Activated CD4-positive, alpha-beta T cell treated with anti-CD3 and anti-CD28 coated beads, Interleukin-2, Interleukin-4, amounts not matched to agents 100 ng/mL and 50 ng/mL, durations not matched to agents 16 hours and 8 hours (primary cell): ENCODE data around the gene CHST13.

Source experiments
- DNase-seq: peaks from one replicate; pipeline ENCODE4 v3.0.0-alpha.2; 2020; ENCODE audit warnings: low spot score

The CHST13 gene

DNA sequence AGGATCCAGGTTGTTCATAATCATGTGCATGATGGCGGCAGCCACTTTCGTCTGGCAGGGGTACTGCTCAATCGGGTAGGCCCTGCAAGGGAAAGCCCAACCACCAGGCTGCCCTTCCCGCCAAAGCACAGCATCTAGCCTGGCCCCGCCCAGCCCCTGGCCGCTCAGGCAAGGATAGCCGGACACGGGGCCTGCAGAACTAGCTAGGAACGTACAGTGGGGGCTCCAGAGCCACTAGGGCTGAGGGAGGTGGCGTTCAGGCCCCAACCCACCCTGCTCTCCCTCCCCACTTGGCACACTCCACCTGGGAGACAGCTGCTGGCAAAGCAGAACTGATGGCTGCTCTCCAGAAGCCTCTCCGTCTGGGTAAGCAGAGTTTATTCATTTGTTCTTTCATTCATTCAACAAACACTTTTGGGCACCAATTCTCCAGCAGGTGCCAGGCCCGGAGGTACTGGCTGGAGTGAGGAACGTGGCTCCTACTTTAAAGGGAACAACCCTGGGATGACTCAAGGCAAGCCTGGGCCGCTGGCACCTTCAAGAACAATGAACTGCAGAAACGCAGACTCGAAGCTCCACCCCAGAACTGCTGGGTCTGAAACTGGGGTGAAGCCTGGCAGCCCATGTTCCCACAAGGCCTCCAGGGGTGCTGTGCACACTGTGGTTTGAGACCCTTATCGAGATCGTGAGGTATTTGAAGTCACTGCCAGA, 14.2 kb upstream of the CHST13 start:
- no peak for DNase-seq

DNA sequence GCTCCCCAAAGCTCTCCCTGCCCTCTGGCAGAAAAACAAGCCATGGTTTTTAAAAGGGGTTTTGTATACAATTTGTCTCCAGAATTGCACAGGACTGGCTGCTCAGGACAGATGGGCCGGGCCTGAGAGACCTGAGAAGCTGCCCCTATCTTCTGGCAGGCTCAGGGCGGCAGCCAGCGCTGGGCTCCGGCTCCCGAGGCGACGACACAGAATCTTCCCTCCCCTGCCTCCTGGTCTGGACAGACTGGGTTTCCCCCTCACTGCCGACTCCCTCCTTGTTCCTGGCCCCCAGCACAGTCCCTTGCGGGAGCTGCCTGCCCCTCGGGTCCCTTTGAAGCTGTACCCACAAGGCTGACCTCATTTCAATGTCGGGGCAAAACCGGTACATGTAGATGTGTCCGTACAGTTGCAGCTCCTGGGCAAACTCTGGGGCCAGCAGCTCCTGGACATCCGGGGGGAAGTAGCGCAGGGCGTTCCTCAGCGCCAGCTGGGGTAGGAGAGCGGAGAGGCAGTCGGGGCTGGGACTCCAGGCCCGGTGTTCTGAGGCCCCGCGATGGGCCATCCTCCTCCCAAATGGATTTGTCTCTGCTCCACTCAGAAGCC, 13.5 kb upstream of the CHST13 start:
- DNase-seq = no peak

DNA sequence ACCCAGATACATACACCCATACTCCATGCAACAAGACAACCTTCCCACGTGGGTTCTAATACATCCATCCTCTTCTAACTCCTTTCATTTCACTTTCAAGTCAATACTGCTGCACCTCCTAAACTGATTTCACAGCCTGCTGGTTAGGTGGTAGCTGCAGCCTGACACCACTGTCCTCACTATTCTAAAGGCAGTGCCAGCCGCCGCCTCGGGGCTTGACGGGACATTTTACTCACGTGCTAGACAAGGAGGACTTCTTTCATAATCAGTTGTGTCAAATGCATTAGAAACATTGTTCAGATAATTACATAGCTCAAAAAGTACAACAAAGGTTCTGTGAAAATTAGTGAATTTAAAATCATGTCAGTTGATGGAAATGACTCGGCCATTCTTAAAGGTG, 12.7 kb upstream of the CHST13 start:
- DNase-seq = no peak

DNA sequence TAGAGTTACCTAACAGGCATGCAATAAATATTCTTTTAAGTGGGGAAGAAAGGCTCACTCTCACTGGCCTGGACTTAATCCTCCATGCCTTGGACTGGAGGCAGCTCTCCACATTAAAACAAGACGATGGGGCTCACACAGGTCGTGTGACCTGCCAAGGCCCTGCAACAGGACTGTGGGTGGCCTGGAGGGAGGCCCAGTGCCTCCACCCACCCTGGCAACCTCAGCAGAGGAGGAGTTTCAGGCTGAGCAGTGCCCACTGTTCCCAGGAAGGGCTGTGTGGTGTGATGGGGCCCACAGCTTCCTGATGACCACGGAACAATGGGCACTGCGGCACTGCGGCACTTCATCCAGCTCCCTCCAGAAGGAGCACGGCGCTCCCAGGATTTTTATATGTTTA, 11.9 kb upstream of the CHST13 start:
- DNase-seq = no peak

DNA sequence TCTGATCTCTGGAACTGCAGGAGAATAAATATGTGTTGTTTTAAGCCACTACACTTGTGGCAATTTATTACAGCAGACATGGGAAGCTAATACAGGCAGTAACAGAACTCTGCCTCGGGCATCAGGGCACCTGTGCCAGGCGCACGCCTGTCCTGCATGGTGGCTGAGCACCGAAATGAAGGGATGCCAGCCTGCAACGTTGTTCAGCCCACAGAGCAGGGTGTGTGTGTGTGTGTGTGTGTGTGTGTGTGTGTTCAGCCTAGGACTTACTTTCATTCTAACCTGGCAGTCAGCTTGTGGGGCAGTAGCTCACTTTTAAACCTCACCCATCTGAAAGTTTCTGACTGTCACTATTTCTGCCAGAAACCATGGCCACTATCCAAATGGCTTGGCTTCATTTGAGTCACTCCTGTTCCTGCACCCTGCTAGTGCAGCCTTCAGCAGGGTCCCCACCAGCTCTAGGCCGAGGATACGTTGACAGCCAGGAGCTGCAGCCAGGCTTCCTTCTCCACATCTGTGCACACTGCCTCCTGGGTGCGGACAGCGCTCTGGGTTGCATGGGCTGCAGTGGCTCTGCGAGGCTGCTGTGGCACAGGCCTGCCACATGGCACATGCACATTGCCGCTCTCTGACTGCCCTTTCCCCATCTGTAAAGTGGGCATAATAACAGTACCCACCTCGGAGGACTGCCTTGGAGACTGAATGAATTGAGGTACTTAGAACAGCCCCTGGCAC, 10.9 kb upstream of the CHST13 start:
- DNase-seq = no peak

DNA sequence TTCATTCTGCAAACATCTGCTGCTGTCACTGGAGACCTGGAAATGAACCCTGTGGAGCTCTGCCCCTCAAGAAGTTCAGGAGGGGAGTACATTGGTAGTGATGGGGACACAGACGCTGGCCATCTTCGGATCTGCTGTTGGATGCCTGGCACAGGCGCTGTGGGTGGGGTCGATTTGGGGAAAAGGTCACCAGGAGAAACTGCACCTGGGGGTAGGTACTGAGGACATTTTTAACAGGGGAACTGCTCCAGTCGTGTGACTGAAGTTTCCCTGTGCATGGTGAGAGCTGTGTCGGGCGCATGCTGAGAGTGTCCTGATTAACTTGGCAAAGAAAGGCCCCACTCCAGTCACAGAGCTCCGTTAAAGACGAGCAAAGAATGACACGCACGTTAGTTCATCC, 9.8 kb upstream of the CHST13 start:
- no peak for DNase-seq

DNA sequence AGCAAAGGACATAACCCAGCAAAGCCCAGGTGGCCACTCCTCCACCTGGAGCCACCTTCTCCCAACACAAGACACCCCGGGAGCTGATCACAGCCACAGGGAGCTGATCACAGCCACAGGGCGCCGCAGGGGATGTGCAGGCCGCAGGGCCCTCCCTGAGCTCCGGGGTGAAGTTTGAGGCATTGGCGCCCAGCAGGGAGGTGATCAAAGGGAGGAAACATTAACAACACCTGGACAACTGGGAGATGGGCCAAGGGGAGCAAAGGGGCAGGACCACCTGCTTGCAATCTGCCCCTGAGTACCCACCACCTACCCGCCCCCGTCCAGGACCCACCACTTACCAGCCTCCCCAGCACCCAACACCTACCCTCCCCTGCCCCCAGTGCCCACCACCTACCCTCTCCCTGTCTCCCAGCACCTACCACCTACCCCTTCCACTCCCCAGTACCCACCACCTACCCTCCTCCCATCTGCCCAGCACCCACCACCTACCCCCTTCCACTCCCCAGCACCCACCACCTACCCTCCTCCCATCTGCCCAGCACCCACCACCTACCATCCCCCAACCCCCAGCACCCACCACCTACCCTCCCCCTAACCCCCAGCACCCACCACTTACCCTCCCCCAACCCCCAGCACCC, 8.8 kb upstream of the CHST13 start:
- DNase-seq = no peak

DNA sequence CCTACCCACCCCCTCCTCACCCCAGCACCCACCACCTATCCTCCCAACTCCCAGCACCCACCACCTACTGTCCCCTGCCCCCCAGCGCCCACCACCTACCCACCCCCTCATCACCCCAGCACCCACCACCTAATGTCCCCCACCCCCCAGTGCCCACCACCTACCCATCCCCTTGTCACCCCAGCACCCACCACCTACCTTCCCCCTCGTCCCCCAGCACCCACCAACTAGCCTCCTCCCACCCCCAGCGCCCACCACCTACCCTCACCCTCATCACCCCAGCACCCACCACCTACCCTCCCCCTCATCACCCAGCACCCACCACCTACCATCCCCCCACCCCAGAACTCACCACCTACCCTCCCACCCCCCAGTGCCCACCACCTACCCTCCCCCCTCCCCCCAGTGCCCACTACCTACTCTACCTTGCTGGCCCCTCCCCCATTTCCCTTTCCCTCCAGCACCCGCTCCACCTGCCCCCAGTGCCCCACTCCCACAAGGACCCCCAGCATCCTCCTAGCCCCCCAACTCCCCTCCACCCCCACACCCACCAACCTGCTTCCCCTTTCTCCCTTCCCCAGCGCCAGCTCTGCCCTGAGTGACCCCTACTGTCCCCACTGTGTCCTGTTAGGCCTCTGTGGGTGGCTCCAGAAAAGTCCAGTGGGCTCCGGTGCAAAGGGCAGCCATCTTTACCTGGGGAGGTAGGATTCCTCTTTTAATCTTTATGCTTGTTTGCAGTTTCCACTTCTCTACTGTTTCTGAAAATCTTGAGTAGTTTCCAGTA, 7.6 kb upstream of the CHST13 start:
- DNase-seq = no peak

DNA sequence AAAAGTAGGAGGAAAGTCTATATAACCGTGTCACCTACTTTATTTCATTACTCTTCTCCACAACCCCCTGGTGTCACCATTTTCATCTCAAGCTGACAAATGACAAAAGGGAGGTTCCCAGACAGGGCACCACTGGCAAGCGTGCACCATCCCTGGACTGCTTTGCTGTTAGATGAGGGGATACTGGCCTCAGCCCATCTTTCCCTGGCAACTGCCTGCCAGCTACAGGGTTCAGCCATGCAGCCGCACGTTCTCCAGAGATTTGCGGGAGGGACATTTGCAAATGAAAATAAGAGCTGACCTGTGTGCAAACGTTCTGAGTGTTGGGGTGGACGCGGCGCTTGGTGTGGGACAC, 7.0 kb upstream of the CHST13 start:
- no peak for DNase-seq

DNA sequence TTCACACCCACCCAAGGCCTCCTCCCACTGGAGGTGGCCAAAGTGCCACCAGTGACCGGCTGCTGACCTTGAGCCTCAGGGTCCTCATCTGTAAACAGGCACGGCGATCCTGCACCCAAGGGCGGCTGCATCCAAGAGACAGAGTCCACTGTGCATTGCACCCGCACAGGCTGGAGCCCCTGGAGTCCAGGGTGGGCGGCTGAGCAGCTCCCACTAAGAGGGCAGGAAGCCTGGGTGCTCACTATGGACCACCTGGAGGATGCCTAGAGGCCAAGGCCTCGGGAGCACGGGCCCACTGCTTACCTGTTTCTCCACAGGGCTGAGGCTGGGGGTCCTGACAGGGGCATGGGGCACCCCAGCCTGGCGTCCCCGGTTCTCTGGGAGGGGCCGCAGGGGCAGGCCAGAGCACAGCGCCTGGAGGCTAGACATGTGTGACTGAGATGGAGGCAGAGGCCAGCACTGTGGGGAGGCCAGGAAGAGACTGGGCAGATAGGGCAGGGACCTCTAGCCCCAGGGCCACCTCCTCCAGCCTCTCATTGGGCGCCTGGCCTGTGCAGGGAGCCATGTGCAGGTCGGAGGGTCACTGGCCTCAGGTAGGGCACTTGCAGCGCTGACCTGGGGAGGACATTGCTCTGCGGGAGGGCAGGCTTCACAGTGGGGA, 6.5 kb upstream of the CHST13 start, which contains the start of gene UROC1:
TSS of gene UROC1 (minus strand) at position 483 of the 661 bp plus-strand sequence. CDS start at position 429, 54 bp downstream.
- DNase-seq = no peak

DNA sequence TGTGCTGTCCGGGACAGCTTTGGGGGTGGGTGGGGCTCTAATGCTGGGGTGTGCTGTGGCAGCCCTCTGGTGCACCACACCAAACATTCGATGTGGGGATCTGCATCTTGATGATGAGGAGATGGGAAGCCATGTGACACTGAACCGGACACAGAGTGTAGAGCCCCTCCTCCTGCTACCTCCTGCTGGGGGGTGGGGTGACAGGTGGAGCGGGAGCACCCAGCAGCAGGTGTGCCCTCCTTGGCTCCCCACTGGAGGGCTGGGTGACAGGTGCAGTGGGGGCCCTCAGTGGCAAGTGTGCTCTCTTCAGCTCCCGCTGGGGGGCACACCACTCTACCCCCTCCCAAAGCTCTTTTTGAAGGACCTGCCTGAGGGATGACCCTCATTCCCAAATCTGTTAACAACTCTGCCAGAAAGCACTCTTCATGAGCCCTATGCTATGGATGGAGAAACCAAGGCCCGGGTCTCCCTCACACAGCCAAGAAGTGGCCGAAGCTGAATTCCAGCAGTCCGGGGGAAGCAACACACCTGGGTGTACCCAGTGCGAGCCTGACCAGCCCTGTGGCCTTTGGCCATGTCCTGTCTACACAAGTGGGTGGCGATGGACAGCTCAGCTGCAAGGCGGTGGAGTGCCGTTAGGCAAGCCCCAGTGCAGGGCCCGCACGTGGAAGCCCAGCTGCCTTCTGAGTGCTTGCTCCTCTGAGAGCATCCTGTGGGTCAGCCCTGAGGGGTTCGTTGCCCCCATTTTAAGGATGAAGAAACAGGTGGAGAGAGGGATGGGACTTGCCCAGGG, 5.8 kb upstream of the CHST13 start:
- DNase-seq = no peak

DNA sequence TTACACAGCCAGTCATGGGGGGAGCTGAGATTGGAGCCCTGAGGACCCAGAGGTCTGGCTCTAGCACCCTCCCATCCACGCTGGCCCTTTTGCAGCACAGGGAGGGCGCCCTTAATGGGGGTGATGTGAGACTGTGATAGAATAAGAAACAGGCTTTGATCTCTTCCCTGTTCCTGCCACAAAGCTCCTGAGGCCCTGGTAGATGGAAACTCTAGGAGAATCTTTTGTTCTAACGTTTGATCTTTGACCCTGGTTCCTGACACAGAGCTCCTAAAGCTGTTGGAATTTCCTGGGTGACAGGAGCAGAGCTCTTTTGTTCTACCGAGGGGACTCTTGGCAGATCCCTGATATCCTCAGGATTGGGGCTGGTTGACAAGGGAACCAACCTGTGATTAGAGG, 5.2 kb upstream of the CHST13 start:
- DNase-seq = no peak

DNA sequence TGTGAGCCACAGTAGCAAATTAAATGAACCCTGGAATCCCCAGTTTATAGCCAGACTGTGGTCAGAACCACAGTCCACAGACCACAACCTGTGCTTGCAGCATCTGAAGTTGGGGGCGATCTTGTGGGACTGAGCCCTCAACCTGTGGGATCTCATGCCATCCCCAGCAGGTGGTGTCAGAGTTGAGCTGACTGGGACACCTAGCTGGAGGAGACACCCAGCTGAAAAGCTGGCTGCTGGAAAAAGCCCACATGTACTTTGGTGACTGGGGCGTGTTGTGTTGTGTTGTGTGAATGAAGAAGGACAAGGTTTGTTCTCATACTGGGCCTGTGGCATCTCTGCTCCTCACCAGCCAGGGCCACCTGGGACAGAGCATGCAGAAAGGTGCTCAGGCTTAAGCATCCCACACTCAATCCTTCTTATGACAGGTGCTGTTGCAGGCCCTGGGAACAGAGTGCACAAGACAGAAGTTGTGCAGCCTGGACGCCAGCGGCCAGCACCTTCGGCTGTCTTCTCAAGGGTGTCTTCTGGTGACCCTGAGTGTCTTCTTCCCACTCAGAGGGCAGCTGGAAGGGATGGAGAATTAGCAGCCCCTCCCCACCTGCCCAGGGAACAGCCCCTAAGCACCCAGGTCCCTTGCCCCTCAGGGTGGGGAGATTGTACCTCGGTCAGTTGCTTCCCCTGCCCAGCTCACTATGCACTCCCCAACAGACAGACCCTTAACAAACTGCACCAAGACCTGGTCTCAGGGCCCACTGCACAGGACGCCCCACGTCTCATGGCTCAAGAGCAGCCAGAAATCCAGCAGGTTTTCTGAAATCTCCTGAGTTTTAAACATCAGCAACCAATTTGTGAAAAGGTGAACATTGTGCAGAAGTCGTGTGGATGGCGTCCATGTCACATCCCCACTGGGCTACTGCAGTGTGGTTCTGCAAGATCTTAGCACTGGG, 4.2 kb upstream of the CHST13 start:
- no peak for DNase-seq

DNA sequence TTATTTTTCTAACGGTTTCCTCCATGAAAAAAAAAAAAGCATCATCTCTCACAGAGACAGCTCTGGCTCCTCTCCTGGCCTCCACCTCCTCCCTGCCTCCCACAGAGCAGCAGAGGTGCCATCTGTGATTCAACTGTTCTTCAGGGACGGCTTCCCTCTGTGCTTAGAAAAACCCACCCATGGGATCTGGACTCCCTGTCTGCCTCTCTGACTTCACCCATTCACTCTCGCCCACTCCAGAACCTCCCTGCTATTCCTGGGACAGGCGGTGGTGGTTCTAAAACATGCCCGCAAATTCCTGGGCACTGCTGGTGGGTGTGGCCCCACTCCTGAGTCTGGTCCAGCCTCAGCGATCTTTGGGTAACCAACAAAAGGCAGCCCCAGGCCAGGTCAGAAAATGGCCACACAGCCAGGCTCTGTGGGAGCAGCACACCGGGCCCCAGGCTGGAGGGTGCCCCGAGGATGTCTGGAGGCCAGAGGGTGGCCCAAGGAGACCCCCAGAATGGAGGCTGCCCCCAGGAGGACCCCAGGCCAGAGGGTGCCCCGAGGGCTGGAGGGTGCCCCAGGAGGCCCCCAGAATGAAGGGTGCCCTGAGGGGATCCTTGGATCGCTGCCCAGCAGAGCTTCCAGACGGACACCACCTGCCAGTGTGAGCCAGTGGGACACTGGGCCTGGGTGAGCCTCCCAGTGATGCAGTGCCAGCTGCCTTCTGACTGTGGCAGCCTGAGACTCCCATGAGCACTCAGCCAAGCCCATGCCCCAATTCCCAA, 2.6 kb upstream of the CHST13 start:
- no peak for DNase-seq

DNA sequence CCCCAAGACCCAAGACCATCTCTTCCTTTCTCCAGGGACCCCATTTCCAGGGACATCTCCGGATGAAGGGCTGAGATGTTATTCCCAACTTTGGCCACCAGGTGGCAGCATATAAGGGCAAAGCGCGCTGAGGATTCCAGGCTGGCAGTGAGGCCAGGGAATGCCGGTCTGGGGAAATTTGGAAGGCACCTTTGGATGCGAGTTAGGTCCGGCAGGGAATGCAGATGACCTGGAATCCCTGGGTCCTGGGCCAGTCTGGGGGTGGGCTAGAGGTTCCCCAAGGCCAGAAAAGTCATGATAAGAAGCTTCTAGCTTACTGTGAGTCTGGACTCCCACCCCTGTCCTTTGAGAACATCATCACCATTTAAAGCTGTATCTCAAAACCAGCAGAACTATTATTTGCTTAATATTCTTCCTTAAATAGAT, 1.6 kb upstream of the CHST13 start:
- peak; percentile 37 for DNase-seq

DNA sequence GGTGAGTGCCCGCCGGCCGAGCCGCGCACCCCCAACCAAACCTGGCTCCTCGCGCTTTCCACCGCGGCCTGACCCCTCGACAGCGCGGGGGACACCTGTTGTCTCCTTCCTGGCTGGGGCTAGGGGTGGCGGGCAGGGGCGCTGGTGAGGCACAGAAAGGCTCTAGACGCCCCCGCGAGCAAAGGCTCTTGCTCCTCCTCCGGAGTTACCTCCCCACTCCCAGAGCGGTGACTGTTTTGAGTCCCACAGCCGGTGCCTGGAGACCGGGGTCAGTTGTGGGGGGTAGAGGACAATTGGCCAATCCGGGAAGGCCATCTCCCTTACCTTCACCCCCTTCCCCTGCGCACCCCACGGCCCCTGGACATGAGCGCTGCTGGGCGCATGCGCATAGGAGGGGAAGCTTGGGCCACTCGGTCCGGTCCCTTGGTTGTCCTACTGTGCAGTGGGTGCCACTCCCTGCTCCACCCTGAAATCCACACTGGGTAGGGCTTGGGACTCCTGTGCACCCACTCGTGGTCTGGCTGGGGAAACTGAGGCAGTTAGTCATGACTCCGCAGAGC, 554 bp downstream of the CHST13 start:
- DNase-seq = no peak

DNA sequence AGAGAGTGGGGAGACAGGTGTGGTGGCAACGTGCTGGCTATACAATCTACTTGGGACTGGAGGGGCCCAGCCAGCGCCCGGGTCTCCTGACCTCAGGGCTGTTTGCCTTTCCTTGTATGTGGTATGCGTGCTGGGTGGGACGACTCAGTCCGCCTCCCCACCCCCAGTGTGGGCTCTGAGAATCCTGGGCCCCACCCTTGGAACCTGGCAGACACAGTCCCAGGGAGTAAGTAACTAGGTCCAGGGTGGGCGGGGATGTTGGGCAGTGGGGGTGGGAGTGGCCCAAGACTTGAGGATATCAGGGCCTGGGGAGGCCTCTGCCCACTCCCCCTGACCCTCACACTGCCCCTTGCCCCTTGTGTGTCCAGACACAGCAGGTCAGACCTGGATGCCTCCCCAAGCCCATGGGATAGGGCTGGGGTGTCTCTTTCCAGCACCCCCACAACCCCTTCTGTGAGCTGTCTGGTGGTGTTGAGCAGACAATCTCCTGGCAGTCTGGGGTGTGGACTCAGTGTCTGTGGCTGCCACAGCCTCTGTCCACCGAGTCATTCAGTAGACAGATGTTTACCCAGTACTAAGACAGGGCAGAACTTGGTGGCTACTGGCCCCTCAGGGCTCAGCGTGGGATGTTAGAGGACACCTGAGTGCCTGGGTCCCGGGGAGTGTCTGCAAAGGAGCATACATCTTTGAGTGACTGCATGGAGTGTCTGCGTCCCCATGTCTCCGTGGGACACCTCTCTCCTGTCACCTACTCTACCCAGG, 1.3 kb downstream of the CHST13 start:
- DNase-seq = no peak
